GM21723 (cell line): ENCODE results near the gene CHRNB4.
"Not testable (repeated sequence)": the region's sequence is repeated elsewhere in the genome, so short reads cannot be mapped to it uniquely, and the experiment has no call there.

Experiments used
- ATAC-seq: cut with Tn5 transposase; IDR thresholded peaks from one replicate; pipeline ENCODE4 v1.9.1; 2021; ENCODE audit warnings: mild to moderate bottlenecking, moderate library complexity; ENCODE audit not compliant: unreplicated experiment

The CHRNB4 gene

GRCh38 chr15:78618064-78618463, 22.9 kb downstream of the CHRNB4 start:
- ATAC-seq: no peak

- ATAC-seq: no peak
Measured at GRCh38 chr15:78617516-78617915, 23.5 kb downstream of the CHRNB4 start.

GRCh38 chr15:78617076-78617475, 23.9 kb downstream of the CHRNB4 start:
- ATAC-seq: no peak

DNA sequence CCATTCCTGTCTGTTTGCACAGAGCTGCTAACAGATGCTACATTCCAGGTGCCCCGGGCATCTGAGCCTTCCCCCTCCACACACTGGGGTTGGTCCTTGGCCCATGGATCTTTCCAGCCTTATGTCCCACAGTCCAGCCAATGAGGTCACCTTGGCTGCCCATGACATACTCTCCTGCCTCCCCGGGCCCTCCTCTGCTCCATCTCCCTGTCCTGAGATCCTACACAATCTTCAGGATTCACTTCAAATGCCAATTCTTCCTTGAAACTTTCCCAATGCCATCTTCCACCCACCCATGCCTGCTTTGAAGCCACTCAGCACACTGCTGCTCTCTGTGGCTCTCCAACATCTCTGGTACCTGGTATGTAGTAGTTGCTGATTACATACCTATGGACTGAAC, 24.5 kb downstream of the CHRNB4 start:
- ATAC-seq: no peak

DNA sequence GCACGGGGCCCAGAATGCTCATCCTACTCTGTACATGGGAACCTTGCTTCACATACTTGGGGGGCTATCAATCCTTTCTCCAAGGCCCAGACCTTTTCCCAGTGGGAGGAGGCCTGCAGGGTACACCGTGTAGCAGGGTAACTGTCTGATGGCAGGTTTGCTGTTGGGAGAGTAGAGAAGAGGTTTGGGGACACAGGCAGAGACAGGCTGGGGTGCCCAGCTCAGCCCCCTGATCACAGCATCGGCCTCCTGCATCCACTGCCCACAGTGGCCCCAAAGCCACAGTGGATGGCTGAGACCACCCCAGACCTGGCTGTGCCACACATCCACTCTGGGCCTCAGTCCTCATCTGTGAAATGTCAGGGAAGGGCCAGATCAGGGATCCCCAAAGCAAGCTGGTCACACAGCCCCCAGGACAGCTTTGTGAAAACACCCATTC, 25.8 kb downstream of the CHRNB4 start:
- no peak for ATAC-seq

GRCh38 chr15:78614021-78614420, 27.0 kb downstream of the CHRNB4 start:
- no peak for ATAC-seq

- ATAC-seq: not testable (repeated sequence)
Measured at GRCh38 chr15:78609551-78609950, 31.5 kb downstream of the CHRNB4 start.

DNA sequence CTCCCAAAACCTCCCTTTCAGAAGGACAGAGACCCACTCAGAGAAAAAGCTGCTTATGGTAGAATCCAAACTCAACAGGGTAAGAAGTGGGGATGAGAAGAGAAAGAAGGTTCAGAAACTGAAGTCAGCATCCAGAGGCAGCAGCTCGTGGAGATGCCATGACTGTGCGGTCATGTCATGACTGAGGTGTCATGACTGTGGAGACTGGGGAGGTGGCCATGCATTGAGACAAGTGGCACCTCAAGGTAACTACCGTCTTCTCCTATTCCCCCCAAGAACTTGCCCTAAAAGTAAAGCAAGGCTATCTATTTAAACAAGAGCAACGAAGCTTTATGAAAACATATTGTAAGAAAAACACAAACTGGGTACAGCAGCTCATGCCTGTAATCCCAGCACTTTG, 35.3 kb downstream of the CHRNB4 start:
- ATAC-seq: no peak

DNA sequence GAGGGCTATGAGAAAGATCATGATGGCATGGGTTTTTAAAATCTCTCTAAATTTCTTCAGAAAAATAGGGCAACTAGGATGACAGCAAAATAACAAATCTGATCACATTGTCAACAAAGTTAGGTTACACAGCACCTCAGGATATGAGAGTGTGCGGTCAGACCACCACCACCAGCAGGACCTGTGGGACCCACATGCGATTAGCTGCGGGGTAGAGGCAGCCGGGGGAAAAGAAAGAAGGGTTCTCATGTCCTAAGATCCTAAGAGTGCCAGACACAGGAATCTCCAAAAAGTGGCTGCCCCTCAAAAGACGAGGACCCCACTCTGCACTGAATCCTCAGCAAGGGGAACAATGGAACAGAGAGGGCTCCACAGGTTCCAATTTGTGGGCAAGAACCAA, 35.8 kb downstream of the CHRNB4 start:
- ATAC-seq: no peak

- no peak for ATAC-seq
Measured at GRCh38 chr15:78604420-78604819, 36.6 kb downstream of the CHRNB4 start.

- no peak for ATAC-seq
Measured at GRCh38 chr15:78603467-78603866, 37.5 kb downstream of the CHRNB4 start.

DNA sequence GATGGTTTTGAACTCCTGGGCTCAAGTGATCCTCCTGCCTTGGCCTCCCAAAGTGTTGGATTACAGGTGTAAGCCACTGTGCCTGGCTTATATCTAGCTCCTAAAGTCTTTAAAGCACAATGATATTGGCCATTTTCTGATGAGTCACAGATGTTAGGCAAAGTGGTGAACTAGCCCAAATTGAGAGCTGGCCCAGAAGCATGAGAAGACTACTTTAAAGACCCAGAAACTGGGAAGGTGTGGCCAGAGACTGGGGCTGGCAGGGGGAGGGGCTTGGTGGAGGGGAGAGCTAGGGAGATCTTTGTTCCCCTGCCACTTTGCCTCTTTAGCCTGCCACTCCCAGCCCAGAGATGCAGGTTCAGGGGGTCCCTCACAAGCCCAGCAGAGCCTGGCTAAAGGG, 41.8 kb downstream of the CHRNB4 start:
- no peak for ATAC-seq

- ATAC-seq: no peak
Measured at GRCh38 chr15:78598348-78598747, 42.7 kb downstream of the CHRNB4 start.

DNA sequence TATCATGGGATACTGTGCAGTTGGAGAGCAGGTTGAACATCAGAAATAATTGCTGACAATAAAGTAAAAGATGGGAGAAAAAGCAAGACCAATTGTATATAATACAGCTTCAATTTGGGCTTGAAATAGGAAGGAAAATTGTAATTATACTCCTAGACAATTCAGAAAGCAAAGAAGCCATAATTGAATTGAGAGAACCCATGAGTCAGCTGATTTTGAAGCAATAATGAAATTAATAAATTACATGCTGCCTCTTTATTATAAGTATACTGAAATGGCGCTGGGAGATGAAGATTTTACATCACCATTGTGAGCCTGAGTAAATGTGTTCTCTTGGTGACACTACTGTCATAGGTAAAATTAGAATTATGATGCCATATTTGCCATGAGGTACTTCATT, 43.4 kb downstream of the CHRNB4 start:
- ATAC-seq: no peak

DNA sequence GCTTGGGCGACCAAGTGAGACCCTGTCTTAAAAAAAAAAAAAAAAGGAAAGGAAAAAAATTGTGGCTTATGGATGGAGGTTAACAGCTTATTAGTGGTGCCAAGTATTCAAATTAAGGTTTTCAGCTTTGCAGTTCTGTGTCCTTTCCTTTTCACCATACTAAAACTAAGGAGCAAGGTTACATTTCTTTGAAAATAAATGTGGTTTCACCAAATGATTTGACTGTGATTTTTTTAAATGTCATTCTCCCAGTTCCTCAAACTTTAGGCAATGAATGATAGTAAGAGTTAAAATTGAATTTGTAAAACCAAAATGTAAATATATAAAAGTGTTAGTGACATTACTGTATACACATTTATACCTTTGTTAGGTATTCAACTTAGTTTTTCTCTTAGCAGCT, 66.1 kb downstream of the CHRNB4 start:
- ATAC-seq: no peak
